ENCODE data around the gene ZNF777.

Gene ZNF777

GRCh38 chr7:149455175-149455950 is 5.5 kb downstream of the ZNF777 start:
- no peaks in the 10 kb centered on the region for H4K20me1 ChIP-seq (ENCODE audit: control insufficient read depth, insufficient read depth, low read depth, low read length)

GRCh38 chr7:149454750-149455149 is 6.1 kb downstream of the ZNF777 start:
- H3K4me2 ChIP-seq (ENCODE audit: low read length), result no peak overlapping the region
- H3K27ac ChIP-seq (ENCODE audit: low read depth, low read length), result no peak overlapping the region
- no peaks in the 10 kb centered on the region for H4K20me1 ChIP-seq (ENCODE audit: control insufficient read depth, insufficient read depth, low read depth, low read length)
- H3K79me2 ChIP-seq (ENCODE audit: control insufficient read depth, low read length), result peaks cover 34% of the 10 kb centered on the region
- peaks cover 22% of the 10 kb centered on the region for H3K4me1 ChIP-seq (ENCODE audit: control insufficient read depth, low read length)
- no peak for TF ChIP-seq EZH2phosphoT487 (IDR thresholded peaks at IDR 0.05; ENCODE audit: borderline replicate concordance, low read length)
- TF ChIP-seq CTCF (IDR thresholded peaks at IDR 0.05; ENCODE audit: low read depth, low read length, poor library complexity, severe bottlenecking), result no peak
- H3F3A ChIP-seq (ENCODE audit: control insufficient read depth, insufficient read depth), result no peaks in the 10 kb centered on the region
- no peaks in the 10 kb centered on the region for H3K9me2 ChIP-seq (replicated peaks; ENCODE audit: control insufficient read depth, low read length)
- H3K4me3 ChIP-seq (ENCODE audit: low read length), result no peak overlapping the region
- H3K9me3 ChIP-seq (ENCODE audit: control insufficient read depth, insufficient read depth, low read length), result no peaks in the 10 kb centered on the region
- H3K36me3 ChIP-seq (ENCODE audit: control insufficient read depth, low read length), result peaks cover 58% of the 10 kb centered on the region
- H3K27me3 ChIP-seq (ENCODE audit: control insufficient read depth, low read length), result no peaks in the 10 kb centered on the region

More at GRCh38 chr7:149455175-149455950, 5.5 kb downstream of the ZNF777 start:
- H3K4me1 ChIP-seq (ENCODE audit: control insufficient read depth, low read length), result peaks cover 22% of the 10 kb centered on the region
- H3K27ac ChIP-seq (ENCODE audit: low read depth, low read length), result no peak overlapping the region
- H3K36me3 ChIP-seq (ENCODE audit: control insufficient read depth, low read length), result peaks cover 52% of the 10 kb centered on the region
- H3F3A ChIP-seq (ENCODE audit: control insufficient read depth, insufficient read depth), result no peaks in the 10 kb centered on the region
- no peaks in the 10 kb centered on the region for H3K27me3 ChIP-seq (ENCODE audit: control insufficient read depth, low read length)
- H3K4me2 ChIP-seq (ENCODE audit: low read length), result no peak overlapping the region
- peaks cover 35% of the 10 kb centered on the region for H3K79me2 ChIP-seq (ENCODE audit: control insufficient read depth, low read length)
- no peak for TF ChIP-seq EZH2phosphoT487 (IDR thresholded peaks at IDR 0.05; ENCODE audit: borderline replicate concordance, low read length)
- TF ChIP-seq CTCF (IDR thresholded peaks at IDR 0.05; ENCODE audit: low read depth, low read length, poor library complexity, severe bottlenecking), result no peak
- no peak overlapping the region for H3K4me3 ChIP-seq (ENCODE audit: low read length)
- H3K9me2 ChIP-seq (replicated peaks; ENCODE audit: control insufficient read depth, low read length), result no peaks in the 10 kb centered on the region
- H3K9me3 ChIP-seq (ENCODE audit: control insufficient read depth, insufficient read depth, low read length), result no peaks in the 10 kb centered on the region

- no peaks in the 10 kb centered on the region for H3K9me2 ChIP-seq (replicated peaks; ENCODE audit: control insufficient read depth, low read length)
- H3K27me3 ChIP-seq (ENCODE audit: control insufficient read depth, low read length), result no peaks in the 10 kb centered on the region
- H3K36me3 ChIP-seq (ENCODE audit: control insufficient read depth, low read length), result peaks cover 65% of the 10 kb centered on the region
- H3K4me1 ChIP-seq (ENCODE audit: control insufficient read depth, low read length), result peaks cover 17% of the 10 kb centered on the region
- H3K4me2 ChIP-seq (ENCODE audit: low read length), result no peak overlapping the region
- no peak overlapping the region for H3K4me3 ChIP-seq (ENCODE audit: low read length)
- no peaks in the 10 kb centered on the region for H3K9me3 ChIP-seq (ENCODE audit: control insufficient read depth, insufficient read depth, low read length)
- H3K79me2 ChIP-seq (ENCODE audit: control insufficient read depth, low read length), result peaks cover 26% of the 10 kb centered on the region
- no peaks in the 10 kb centered on the region for H4K20me1 ChIP-seq (ENCODE audit: control insufficient read depth, insufficient read depth, low read depth, low read length)
- H3K27ac ChIP-seq (ENCODE audit: low read depth, low read length), result no peak overlapping the region
- no peaks in the 10 kb centered on the region for H3F3A ChIP-seq (ENCODE audit: control insufficient read depth, insufficient read depth)
- TF ChIP-seq EZH2phosphoT487 (IDR thresholded peaks at IDR 0.05; ENCODE audit: borderline replicate concordance, low read length) (no peak), CTCF (IDR thresholded peaks at IDR 0.05; ENCODE audit: low read depth, low read length, poor library complexity, severe bottlenecking) (no peak)
These were observed 6.9 kb downstream of the ZNF777 start for GRCh38 chr7:149454006-149454405.

All from DOHH2 (cell line).